ENCODE results near the gene POLDIP3.
"Not testable (repeated sequence)": the region's sequence is repeated elsewhere in the genome, so short reads cannot be mapped to it uniquely, and the experiment has no call there.

The POLDIP3 gene

GRCh38 chr22:42619261-42620063, 4.8 kb upstream of the POLDIP3 start:
- no peak for DNase-seq

- no peak for DNase-seq
These were observed 2.7 kb upstream of the POLDIP3 start for GRCh38 chr22:42617155-42617983.

GRCh38 chr22:42615860-42616175, 1.1 kb upstream of the POLDIP3 start:
- not testable (repeated sequence) for DNase-seq

GRCh38 chr22:42615092-42615859, 593 bp upstream of the POLDIP3 start:
- peak; percentile 98 for DNase-seq

DNA sequence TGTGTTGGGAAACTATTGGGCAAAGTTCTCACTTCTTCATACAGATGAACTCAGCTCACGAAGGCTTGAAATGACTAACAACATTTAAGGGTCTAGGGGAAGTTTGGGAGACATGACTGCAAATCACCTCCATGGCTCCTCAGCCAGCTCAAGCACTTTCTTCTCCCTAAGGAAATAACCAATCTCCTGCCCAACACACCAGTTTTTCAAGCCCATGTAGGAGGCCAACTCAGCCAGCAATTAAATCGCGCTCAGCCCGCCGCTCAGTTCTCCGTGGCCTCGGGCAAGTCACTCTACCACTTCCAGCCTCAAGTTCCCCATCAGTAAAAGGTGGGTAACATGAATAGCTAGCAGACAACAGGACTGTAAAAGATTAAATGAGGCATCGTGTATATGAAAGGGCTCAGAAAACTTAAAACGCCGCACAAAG, 796 bp downstream of the POLDIP3 start:
- DNase-seq: peak; percentile 69 to 75

DNA sequence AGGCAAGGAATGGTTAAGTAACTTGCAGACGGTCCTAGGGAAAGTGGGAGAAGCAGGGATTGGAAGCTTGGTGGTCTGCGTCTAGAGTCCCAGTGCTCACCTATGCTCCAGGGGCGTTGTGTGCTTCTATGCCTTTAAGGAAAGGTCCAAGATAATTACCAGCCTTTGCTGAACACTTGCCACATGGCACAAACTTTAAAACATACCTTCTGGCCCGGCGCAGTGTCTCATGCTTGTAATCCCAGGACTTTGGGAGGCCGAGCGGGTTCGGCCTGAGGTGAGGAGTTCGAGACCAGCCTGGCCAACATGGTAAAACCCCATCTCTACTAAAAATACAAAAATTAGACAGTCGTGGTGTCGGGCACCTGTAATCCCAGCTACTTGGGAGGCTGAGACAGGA, 2.3 kb downstream of the POLDIP3 start:
- DNase-seq: no peak

- DNase-seq: peak in 1 of 2 donors; percentile 29
These were observed 3.6 kb downstream of the POLDIP3 start for GRCh38 chr22:42611051-42611450.

DNA sequence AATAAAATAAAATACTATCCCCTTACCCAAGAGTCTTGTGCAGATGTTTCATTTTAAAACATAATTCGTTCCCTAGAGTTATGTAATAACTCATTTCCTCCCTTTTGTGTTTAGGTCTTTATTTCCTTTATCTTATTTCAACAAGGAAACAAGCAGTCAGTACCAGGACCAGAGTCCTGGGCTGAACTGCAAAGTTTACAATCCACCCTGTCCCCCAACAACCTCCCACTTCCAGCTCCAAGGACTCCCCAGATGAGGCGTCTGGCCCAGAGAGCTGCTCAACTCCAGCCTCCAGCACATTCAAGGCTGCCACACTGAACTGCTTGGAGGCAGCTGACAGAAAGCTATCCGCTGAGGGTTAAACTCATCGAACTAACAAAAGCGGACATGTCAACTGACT, 4.5 kb downstream of the POLDIP3 start:
- no peak for DNase-seq

GRCh38 chr22:42608823-42609361, 5.8 kb downstream of the POLDIP3 start:
- DNase-seq: no peak

DNA sequence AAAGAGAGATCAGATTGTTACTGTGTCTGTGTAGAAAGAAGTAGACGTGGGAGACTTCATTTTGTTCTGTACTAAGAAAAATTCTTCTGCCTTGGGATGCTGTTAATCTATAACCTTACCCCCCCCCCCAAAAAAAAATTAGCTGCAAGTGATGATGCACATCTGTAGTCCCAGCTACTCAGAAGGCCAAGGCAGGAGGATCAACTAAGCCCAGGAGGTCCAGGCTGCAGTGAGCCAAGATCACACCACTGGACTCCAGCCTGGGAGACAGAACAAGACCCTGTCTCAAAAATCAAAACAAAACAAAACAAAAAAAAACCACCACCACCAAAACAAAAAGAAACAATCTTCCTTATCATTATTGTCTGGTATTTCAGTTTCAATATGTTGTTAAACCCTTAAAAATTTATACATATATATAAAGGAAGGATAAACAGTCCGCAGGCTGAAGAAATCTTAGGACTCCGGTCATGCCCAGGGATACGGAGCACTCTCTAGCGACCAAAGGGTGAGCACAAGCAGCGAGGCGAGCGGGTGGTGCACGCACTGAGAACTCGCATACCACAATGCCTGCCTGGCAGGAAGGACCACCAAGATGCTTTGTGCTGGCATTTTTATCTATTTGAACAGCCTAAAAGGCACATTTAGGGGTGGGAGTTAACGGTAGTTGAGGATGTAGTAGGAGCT, 6.4 kb downstream of the POLDIP3 start:
- DNase-seq: no peak

GRCh38 chr22:42607641-42608040, 7.0 kb downstream of the POLDIP3 start:
- DNase-seq: not testable (repeated sequence)

GRCh38 chr22:42604403-42604802, 10.3 kb downstream of the POLDIP3 start:
- DNase-seq: no peak

- no peak for DNase-seq
These were observed 11.3 kb downstream of the POLDIP3 start for GRCh38 chr22:42603427-42603826.

GRCh38 chr22:42602470-42602869, 12.2 kb downstream of the POLDIP3 start:
- DNase-seq: no peak

GRCh38 chr22:42601879-42602465, 12.7 kb downstream of the POLDIP3 start:
- no peak for DNase-seq

DNA sequence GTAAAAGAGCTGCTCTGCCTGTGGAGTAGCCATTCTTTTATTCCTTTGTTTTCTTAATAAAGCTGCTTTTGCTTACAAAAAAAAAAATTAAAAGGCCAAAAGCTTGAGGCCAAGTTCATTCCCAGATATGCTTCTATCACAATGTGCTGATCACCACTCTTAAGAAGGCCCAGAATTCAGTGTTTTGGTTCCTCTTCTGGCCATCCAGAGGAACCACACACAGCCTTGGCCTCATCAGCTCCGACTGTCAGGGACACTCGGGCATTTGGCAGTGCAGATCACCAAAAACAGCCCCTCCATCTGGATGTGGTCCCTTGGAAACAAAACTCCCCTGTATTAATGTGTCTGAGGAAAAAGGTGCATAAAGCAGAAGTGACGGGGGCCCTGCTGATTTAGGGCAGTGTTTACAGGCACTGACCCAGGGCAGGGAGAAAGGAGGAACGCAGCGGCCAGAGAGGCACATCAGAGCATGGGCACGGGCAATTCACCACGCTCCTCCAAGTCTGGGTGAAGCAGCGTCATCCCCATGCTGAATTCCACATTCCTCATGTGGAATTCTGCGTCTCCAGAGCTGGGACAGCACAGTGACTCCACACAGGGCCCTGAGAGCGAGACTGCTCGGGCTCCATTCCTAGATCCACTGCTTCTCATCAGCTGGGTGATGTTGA, 17.7 kb downstream of the POLDIP3 start:
- DNase-seq: no peak

DNA sequence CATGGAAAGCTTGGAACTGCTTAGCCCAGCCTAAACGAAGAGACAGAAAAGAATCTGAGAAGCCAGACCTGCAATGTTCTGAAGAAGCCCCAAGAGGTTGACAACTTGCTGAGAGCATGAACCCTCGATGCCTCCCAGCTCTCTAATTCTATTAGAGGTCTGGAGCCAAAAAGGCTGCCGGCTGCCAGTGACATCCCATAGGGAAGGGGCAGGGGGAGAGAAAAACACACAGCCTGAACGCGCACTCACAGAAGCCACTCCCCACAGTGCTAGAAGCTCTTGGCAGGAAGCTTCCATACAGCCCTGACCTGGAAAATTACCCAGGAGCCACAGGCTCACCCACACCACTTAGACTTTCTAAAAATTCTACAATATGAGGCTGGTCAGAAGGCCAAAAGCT, 18.3 kb downstream of the POLDIP3 start:
- no peak for DNase-seq

DNA sequence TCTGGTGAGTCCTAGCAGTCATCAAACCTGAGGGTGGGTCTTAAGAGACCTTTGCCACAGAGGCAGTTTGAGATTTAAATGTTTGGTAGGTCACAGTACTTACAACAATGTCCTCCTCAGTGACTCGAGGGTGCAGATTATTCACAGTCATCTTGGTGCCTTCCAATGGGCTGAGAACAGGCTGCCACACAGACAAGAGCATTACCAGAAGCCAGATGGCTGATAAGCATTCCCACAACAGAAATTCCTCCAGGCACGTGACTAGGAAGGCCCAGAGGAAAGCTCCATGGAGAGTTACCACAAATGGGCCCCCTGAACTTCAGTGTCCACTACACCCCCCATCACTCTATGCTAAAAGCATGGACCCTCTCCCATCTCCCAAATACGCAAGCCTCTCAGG, 19.2 kb downstream of the POLDIP3 start:
- no peak for DNase-seq

- DNase-seq: no peak
These were observed 22.7 kb downstream of the POLDIP3 start for GRCh38 chr22:42591987-42592386.

DNA sequence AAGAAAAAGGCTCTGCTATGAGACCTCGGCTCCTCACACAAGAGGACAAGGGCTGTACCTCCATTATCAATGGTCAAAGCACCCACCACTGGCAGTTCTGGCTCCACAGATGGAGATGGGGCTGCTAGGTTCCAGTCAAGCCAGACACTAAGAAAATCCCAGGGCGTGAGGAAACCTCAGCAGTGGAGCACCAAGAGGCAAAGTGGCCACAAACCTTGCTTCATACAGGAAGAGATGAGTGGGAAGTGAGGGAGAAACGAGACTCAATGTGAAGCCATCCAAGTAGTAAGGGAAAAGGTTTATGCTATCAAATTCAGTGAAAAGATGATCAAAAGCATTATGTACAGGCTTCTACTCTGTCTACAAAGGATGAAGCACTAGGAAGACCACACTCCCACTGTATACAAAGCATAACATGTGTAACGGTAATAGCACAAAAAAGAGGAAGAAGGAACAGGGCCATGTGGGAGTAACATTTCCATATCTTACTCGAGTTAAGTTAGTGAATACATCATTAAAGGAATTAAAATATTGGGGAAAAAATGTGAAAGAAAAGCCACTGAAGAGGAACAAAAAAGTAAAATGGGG, 27.0 kb downstream of the POLDIP3 start:
- peak; percentile 78 to 80 for DNase-seq

GRCh38 chr22:42586381-42586780, 28.3 kb downstream of the POLDIP3 start:
- peak; percentile 47 to 60 for DNase-seq
